H1 (cell line): ENCODE data around the gene TMEM200C. TPM values are rescaled to one million over a fixed set of nuclear protein-coding genes. Genes with fewer than 3 reads are reported as not detected.

Experiments
- KDM4A ChIP-seq: IDR thresholded peaks from one replicate; pipeline ENCODE4 v1.7.1; 2012; ENCODE audit warnings: low read depth, mild to moderate bottlenecking, moderate library complexity, low read length, inconsistent platforms; ENCODE audit not compliant: severe bottlenecking
- MAFK ChIP-seq: IDR thresholded peaks from 2 replicates; pipeline ENCODE4 v1.6.1; 2012; ENCODE audit warnings: low read depth, mild to moderate bottlenecking, improper control_type of control experiment, low read length
- YY1 ChIP-seq: IDR thresholded peaks from 2 replicates; pipeline ENCODE4 v1.6.1; 2011; ENCODE audit warnings: low read depth, mild to moderate bottlenecking, low read length
- microRNA-seq, 2 experiments: library from miRNA; unstranded; fragments of <30 nt; microRNA quantifications; one replicate each; pipeline versions ENCODE4 to v1.2.0, GENCODE V29; 2016 to 2020; ENCODE audit warnings: borderline microRNAs expressed in 2 of 2, borderline number of aligned reads in 2 of 2, borderline replicate concordance in 1 of 2
- polyA plus RNA-seq, 7 experiments: library from polyadenylated mRNA; depleted of rRNA in 3 of 7; stranded (reverse) in 5 of 7; unstranded in 2 of 7; fragments of >200 nt in 5 of 7; fragments of 200-250 nt in 2 of 7; gene quantifications; 1 replicate in 5 of 7; 2 replicates in 1 of 7; 4 replicates in 1 of 7; pipeline versions ENCODE4 v1.2.1 to v1.2.3, GENCODE V29; 2011 to 2013; ENCODE audit warnings: missing spikeins in 2 of 7, mixed read lengths in 2 of 7
- small RNA-seq: library from polyadenylated mRNA; stranded (forward); fragments of <200 nt; extraction: miRNeasy Mini kit (QIAGEN cat#:217004); gene quantifications from one replicate; pipeline ENCODE3, GENCODE V24; 2013; ENCODE audit not compliant: insufficient read depth
- total RNA-seq: library from RNA; stranded (reverse); fragmentation: NEBNext Ultra II Directional; extraction: Animal tissue kit (Norgen Biotek cat#: 25700); gene quantifications from 2 replicates; pipeline ENCODE4 v1.2.1, GENCODE V29; 2021

Gene TMEM200C
- total and polyA plus RNA-seq, 2 of the 8 experiments (the other 6 are each of a cell fraction or from before 2014, with no cell fraction given) = 3.4 to 9.6 TPM

DNA sequence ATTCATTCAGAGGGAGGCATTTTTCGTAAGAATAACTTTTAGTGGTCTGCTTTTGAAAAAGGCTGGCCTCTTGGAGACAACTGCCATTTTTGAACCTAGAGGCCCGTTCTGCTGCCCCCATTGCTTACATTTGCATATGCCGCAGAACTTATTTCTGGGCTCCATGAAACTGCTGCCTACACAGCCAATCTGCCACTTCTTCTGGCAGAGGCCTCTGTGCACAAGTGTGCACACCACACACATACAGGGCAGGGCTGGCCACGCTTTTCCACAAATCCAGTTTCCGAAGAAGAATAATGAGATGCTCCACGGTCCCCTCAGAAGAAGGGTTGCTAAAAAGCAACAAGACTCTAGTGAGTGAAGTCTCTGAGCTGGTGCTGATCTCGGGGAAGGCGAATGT lies 56.2 kb downstream of the TMEM200C start (continued):
- no peak for TF ChIP-seq KDM4A
- no peak for TF ChIP-seq MAFK
- no peak for TF ChIP-seq YY1

Small RNAs within 50 kb of the gene (microRNA-seq; reads per million reads assigned to microRNA genes)
- gene MIR3976 = 0 reads per million in 2 experiments

Small RNAs within 50 kb of the gene (small RNA-seq; reads per million reads assigned to genes)
- gene MIR3976 = not detected
